H1 (cell line): ENCODE results near the gene HSD17B8. TPM values are rescaled to one million over a fixed set of nuclear protein-coding genes. Genes with fewer than 3 reads are reported as not detected.
A peak's percentile ranks its signal among the peaks of the same experiment; 100 is the strongest.

Experiments
- CTCF ChIA-PET: fragments of 300-600 bp; sonication (Branson Sonifier 250); formaldehyde crosslinking; loops from one replicate; lab custom pipeline; 2021; ENCODE audit not compliant: partially characterized antibody; lab: Charles Lee
- POLR2A ChIA-PET: fragments of 300-600 bp; sonication (Branson Sonifier 250); formaldehyde crosslinking; loops from one replicate; lab custom pipeline; 2021; ENCODE audit warnings: inconsistent platforms; ENCODE audit not compliant: partially characterized antibody; lab: Charles Lee
- DNase-seq, 2 experiments: peaks; one replicate each; pipeline versions ENCODE4 v3.0.0 to v3.0.0-alpha.2; 2010 to 2022; ENCODE audit warnings: low spot score in 2 of 2, low read depth in 1 of 2, mixed read lengths in 1 of 2
- FAIRE-seq: peaks from 2 replicates; lab custom pipeline; 2011; peaks lifted over from hg19 to GRCh38; lab: Jason Lieb, UNC
- H2AFZ ChIP-seq: 2 replicates; pipeline ENCODE4 v1.8.1; 2012; ENCODE audit warnings: low read length, inconsistent platforms
- H2AK5ac ChIP-seq: 2 replicates; pipeline ENCODE4 v1.6.1; 2013; ENCODE audit warnings: low read depth, low read length
- H2BK120ac ChIP-seq: replicated peaks from 2 replicates; pipeline ENCODE3; 2013; ENCODE audit warnings: low read depth, low read length, inconsistent platforms
- H2BK12ac ChIP-seq: 2 replicates; pipeline ENCODE4 v1.6.1; 2013; ENCODE audit warnings: low read depth, low read length
- H2BK15ac ChIP-seq: 2 replicates; pipeline ENCODE4 v1.6.1; 2013; ENCODE audit warnings: low read length
- H2BK20ac ChIP-seq: 2 replicates; pipeline ENCODE4 v1.6.1; 2013; ENCODE audit warnings: low read length
- H2BK5ac ChIP-seq: 2 replicates; pipeline ENCODE4 v1.6.1; 2013; ENCODE audit warnings: low read depth, low read length
- H3K14ac ChIP-seq: 2 replicates; pipeline ENCODE4 v1.6.1; 2013; ENCODE audit warnings: inconsistent platforms; ENCODE audit not compliant: insufficient read length
- H3K18ac ChIP-seq: 2 replicates; pipeline ENCODE4 v1.6.1; 2013; ENCODE audit warnings: low read length; ENCODE audit errors: extremely low read depth
- H3K23ac ChIP-seq: 2 replicates; pipeline ENCODE4 v1.6.1; 2013; ENCODE audit warnings: inconsistent platforms; ENCODE audit not compliant: insufficient read length
- H3K23me2 ChIP-seq: 2 replicates; pipeline ENCODE4 v1.6.1; 2013; ENCODE audit warnings: low read depth, low read length
- H3K27ac ChIP-seq: 2 replicates; pipeline ENCODE4 v1.6.1; 2011; ENCODE audit warnings: low read depth, low read length, inconsistent platforms
- H3K27me3 ChIP-seq, 4 experiments: replicated peaks in 1 of 4; 1 replicate in 1 of 4; 2 replicates in 3 of 4; pipeline versions ENCODE4 v1.6.1 to v1.8.1; 2011 to 2013; ENCODE audit warnings: low read length in 3 of 4, mild to moderate bottlenecking in 3 of 4, inconsistent platforms in 2 of 4, mixed read lengths in 2 of 4, moderate library complexity in 1 of 4; ENCODE audit not compliant: control insufficient read depth in 3 of 4, insufficient read depth in 3 of 4; ENCODE audit errors: extremely low read depth in 1 of 4
- H3K36me3 ChIP-seq, 4 experiments: 2 replicates each; pipeline versions ENCODE4 v1.6.1 to v1.8.1; 2011 to 2013; ENCODE audit warnings: mild to moderate bottlenecking in 4 of 4, low read length in 3 of 4, moderate library complexity in 2 of 4, control low read depth in 1 of 4, inconsistent platforms in 1 of 4; ENCODE audit not compliant: insufficient read depth in 4 of 4, control insufficient read depth in 2 of 4
- H3K4ac ChIP-seq: replicated peaks from 2 replicates; pipeline ENCODE3; 2013; ENCODE audit warnings: low read length, low read depth, mixed read lengths, inconsistent platforms; ENCODE audit not compliant: insufficient read length
- H3K4me1 ChIP-seq, 4 experiments: replicated peaks in 1 of 4; 1 replicate in 1 of 4; 2 replicates in 3 of 4; pipeline versions ENCODE4 v1.6.1 to v1.8.1; 2011 to 2013; ENCODE audit warnings: low read length in 3 of 4, inconsistent platforms in 2 of 4, mixed read lengths in 1 of 4; ENCODE audit not compliant: insufficient read depth in 4 of 4, control insufficient read depth in 3 of 4
- H3K4me2 ChIP-seq, 2 experiments: 2 replicates each; pipeline versions ENCODE4 v1.6.1 to v1.8.1; 2011 to 2013; ENCODE audit warnings: low read depth in 2 of 2, low read length in 2 of 2, control low read depth in 1 of 2, inconsistent platforms in 1 of 2, mild to moderate bottlenecking in 1 of 2; ENCODE audit not compliant: insufficient read depth in 1 of 2
- H3K4me3 ChIP-seq, 4 experiments: fragments of 200-600, 300-600 bp in 1 of 4; sonication (generic), shearing (Covaris generic), sonication (Bioruptor Twin) in 1 of 4; 2 replicates each; pipeline versions ENCODE4 v1.5.1 to v1.8.1; 2011 to 2016; ENCODE audit warnings: low read length in 4 of 4, low read depth in 3 of 4, control low read depth in 2 of 4, inconsistent platforms in 2 of 4, mild to moderate bottlenecking in 2 of 4, mixed read lengths in 1 of 4, moderate library complexity in 1 of 4; ENCODE audit not compliant: insufficient read depth in 2 of 4; ENCODE audit errors: extremely low read depth in 1 of 4
- H3K56ac ChIP-seq: replicated peaks from 2 replicates; pipeline ENCODE3; 2013; ENCODE audit warnings: low read depth, mild to moderate bottlenecking, mixed read lengths, low read length, inconsistent platforms; ENCODE audit not compliant: insufficient read length
- H3K79me1 ChIP-seq: 2 replicates; pipeline ENCODE4 v1.6.1; 2013; ENCODE audit warnings: low read depth, low read length, control low read depth
- H3K79me2 ChIP-seq, 2 experiments: 2 replicates each; pipeline versions ENCODE4 v1.6.1 to v1.8.1; 2012 to 2013; ENCODE audit warnings: low read length in 2 of 2, mild to moderate bottlenecking in 2 of 2, inconsistent platforms in 1 of 2; ENCODE audit not compliant: insufficient read depth in 2 of 2, control insufficient read depth in 1 of 2
- H3K9ac ChIP-seq, 4 experiments: replicated peaks in 1 of 4; 1 replicate in 1 of 4; 2 replicates in 3 of 4; pipeline versions ENCODE4 v1.6.1 to v1.8.1; 2011 to 2013; ENCODE audit warnings: low read depth in 3 of 4, low read length in 3 of 4, control low read depth in 2 of 4, mild to moderate bottlenecking in 2 of 4, moderate library complexity in 2 of 4, inconsistent platforms in 1 of 4; ENCODE audit errors: extremely low read depth in 1 of 4
- H3K9me3 ChIP-seq, 2 experiments: 2 replicates each; pipeline versions ENCODE4 v1.6.1 to v1.8.1; 2012 to 2013; ENCODE audit warnings: mild to moderate bottlenecking in 2 of 2, moderate library complexity in 2 of 2, control low read depth in 1 of 2, inconsistent platforms in 1 of 2, low read depth in 1 of 2, low read length in 1 of 2, mixed read lengths in 1 of 2; ENCODE audit not compliant: insufficient read depth in 2 of 2
- H4K20me1 ChIP-seq, 2 experiments: replicated peaks in 1 of 2; 2 replicates each; pipeline versions ENCODE3 to v1.8.1; 2011 to 2013; ENCODE audit warnings: inconsistent platforms in 2 of 2, low read length in 2 of 2, mild to moderate bottlenecking in 1 of 2; ENCODE audit not compliant: insufficient read depth in 2 of 2, control insufficient read depth in 1 of 2
- H4K5ac ChIP-seq: 2 replicates; pipeline ENCODE4 v1.6.1; 2013; ENCODE audit warnings: low read length, low read depth, mixed read lengths, inconsistent platforms; ENCODE audit not compliant: insufficient read length
- H4K8ac ChIP-seq: 2 replicates; pipeline ENCODE4 v1.8.0; 2013; ENCODE audit warnings: mild to moderate bottlenecking, moderate library complexity, low read length, inconsistent platforms; ENCODE audit not compliant: insufficient read depth; ENCODE audit errors: extremely low read depth
- H4K91ac ChIP-seq: replicated peaks from 2 replicates; pipeline ENCODE3; 2013; ENCODE audit warnings: low read length, mixed read lengths, inconsistent platforms; ENCODE audit not compliant: insufficient read length
- POLR2AphosphoS5 ChIP-seq: IDR thresholded peaks from 2 replicates; pipeline ENCODE4 v1.6.1; 2011; ENCODE audit warnings: low read depth, low read length
- SIN3A ChIP-seq, 2 experiments: IDR thresholded peaks in 1 of 2; conservative IDR thresholded peaks in 1 of 2; 2 replicates each; pipeline ENCODE4 v1.6.1; 2011 to 2012; ENCODE audit warnings: low read length in 2 of 2, improper control_type of control experiment in 1 of 2, low read depth in 1 of 2, mild to moderate bottlenecking in 1 of 2
- WGBS, 2 experiments: shearing (Covaris generic) in 1 of 2; methylation state at CpG; one replicate each; pipeline versions ENCODE4 v1.1.6 to v1.1.7; 2013 to 2015; ENCODE audit warnings: low lambda C conversion rate in 2 of 2, mixed read lengths in 2 of 2, inconsistent platforms in 1 of 2, low coverage in 1 of 2, missing lambda C conversion rate in 1 of 2; ENCODE audit not compliant: insufficient replicate concordance in 2 of 2, insufficient coverage in 1 of 2, insufficient read length in 1 of 2; ENCODE audit errors: extremely low coverage in 1 of 2, missing lambda C conversion rate in 1 of 2; 5-methylcytosine and 5-hydroxymethylcytosine counted together
- polyA plus RNA-seq, 7 experiments: library from polyadenylated mRNA; depleted of rRNA in 3 of 7; stranded (reverse) in 5 of 7; unstranded in 2 of 7; fragments of >200 nt in 5 of 7; fragments of 200-250 nt in 2 of 7; gene quantifications; 1 replicate in 5 of 7; 2 replicates in 1 of 7; 4 replicates in 1 of 7; pipeline versions ENCODE4 v1.2.1 to v1.2.3, GENCODE V29; 2011 to 2013; ENCODE audit warnings: missing spikeins in 2 of 7, mixed read lengths in 2 of 7
- total RNA-seq: library from RNA; stranded (reverse); fragmentation: NEBNext Ultra II Directional; extraction: Animal tissue kit (Norgen Biotek cat#: 25700); gene quantifications from 2 replicates; pipeline ENCODE4 v1.2.1, GENCODE V29; 2021

Gene HSD17B8
- total and polyA plus RNA-seq, 2 of the 8 experiments (the other 6 are each of a cell fraction or from before 2014, with no cell fraction given) = 3.3 to 17.1 TPM

DNA sequence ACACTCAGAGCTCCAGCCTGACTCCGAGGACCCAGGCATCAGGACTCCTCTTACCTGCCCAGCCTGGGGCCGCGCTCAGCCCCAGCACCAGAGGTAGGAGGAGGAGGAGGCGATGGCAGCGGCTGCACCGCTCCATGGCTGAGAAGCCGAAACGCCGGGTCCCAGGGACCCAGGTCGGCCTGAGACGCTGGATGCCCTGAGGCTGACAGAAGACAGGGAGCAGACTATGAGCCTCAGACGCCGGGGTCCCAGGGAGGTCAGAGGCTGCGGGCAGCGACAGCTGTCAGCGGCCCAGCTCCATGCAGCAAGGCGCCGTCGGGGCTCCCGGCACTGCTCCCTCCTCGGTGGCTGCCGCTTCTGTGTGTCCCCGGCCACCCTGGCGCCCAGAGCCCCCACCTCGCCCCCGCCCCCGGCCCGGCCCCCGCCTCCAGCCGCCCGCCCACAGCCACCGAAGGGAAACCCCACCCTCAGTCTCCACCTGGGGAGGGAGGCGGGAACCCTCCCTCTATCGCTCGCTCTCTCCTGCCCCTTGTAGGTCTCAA, 12.3 kb upstream of the HSD17B8 start, which contains the start of gene COL11A2:
Gene COL11A2 (minus strand): TSS at position 363 of the 542 bp plus-strand sequence. CDS start 227 bp downstream, at position 136.
- peak within 1 kb of the TSS in 1 of 4 experiments; percentile 51; a peak in 2 of 7 replicates for H3K9ac ChIP-seq

More for the DNA sequence above, 12.3 kb upstream of the HSD17B8 start, which contains the start of gene COL11A2:
- WGBS, 2 experiments = 21% methylated on average over 11 of the region's 35 CpGs; no CpG with 5 or more reads in 1 of the 2 experiments
- peaks cover 0 to 8% (median 7%) of the 10 kb centered on the region in 4 experiments; a peak in 6 of 7 replicates for H3K4me1 ChIP-seq
- peak within 1 kb of the TSS; percentile 78 for H3K18ac ChIP-seq
- CTCF ChIA-PET = interaction anchor here (0.5 to 1.5 kb wide), 5 partner anchors 15 to 111 kb away, joined by 3 to 4 read pairs (median 3); no protein-coding TSS in a partner anchor
- no peak for FAIRE-seq
- no peak within 1 kb of the TSS for H4K91ac ChIP-seq
- H3K4me2 ChIP-seq = peak within 1 kb of the TSS; percentile 78 to 96
- peaks cover 11% of the 10 kb centered on the region for H3K23me2 ChIP-seq
- no peak within 1 kb of the TSS for H2BK15ac ChIP-seq
- no peaks in the 10 kb centered on the region for H3K9me3 ChIP-seq
- H2AFZ ChIP-seq = peak within 1 kb of the TSS; percentile 86; the same call in 1 of the 2 replicates
- DNase-seq = peak in 1 of 2 experiments; percentile 74
- peak within 1 kb of the TSS; percentile 72 to 79 (median 77) for H3K4me3 ChIP-seq
- no peak within 1 kb of the TSS for H3K4ac ChIP-seq
- no peak within 1 kb of the TSS for H2BK20ac ChIP-seq
- no peak within 1 kb of the TSS for H3K14ac ChIP-seq
- H3K79me1 ChIP-seq = no peaks in the 10 kb centered on the region
- H3K56ac ChIP-seq = no peak within 1 kb of the TSS
- H2BK12ac ChIP-seq = peak within 1 kb of the TSS; percentile 23; the same call in 1 of the 2 replicates
- H2BK5ac ChIP-seq = no peak within 1 kb of the TSS
- H3K27me3 ChIP-seq = peaks cover 0 to 17% (median 15%) of the 10 kb centered on the region in 4 experiments; a peak in 6 of 7 replicates
- H4K5ac ChIP-seq = no peak within 1 kb of the TSS
- peaks cover 0 to 13% (median 6%) of the 10 kb centered on the region in 4 experiments; a peak in 4 of 8 replicates for H3K36me3 ChIP-seq
- H2BK120ac ChIP-seq = no peak within 1 kb of the TSS
- no peak within 1 kb of the TSS for H3K27ac ChIP-seq
- H2AK5ac ChIP-seq = 0 out of 2 replicates have a peak within 1 kb of the TSS, but pooled peaks have one; percentile 13
- peak within 1 kb of the TSS; percentile 86 for H4K8ac ChIP-seq
- no peaks in the 10 kb centered on the region for H3K79me2 ChIP-seq
- H3K23ac ChIP-seq = no peak within 1 kb of the TSS
- TF ChIP-seq SIN3A (conservative IDR thresholded peaks at IDR 0.05 in 1 of 2, IDR thresholded peaks at IDR 0.05 in 1 of 2; ENCODE audit: low read depth in 1 of 2, low read length in 2 of 2) = 0 out of 4 replicates have a peak, but pooled peaks of 1 of the 2 experiments have one; percentile 62
- no peak for TF ChIP-seq POLR2AphosphoS5
- TF ChIP-seq, all 59 proteins: peak for 1
- H4K20me1 ChIP-seq = peaks cover 0 to 5% of the 10 kb centered on the region in 2 experiments
- POLR2A ChIA-PET = interaction anchor here (0.7 to 1.8 kb wide), 3 partner anchors 28 to 220 kb away, joined by 3 to 4 read pairs (median 3); no protein-coding TSS in a partner anchor
